Panc1 (cell line): ENCODE data around the gene PPARGC1A. TPM values are rescaled to one million over a fixed set of nuclear protein-coding genes. Genes with fewer than 3 reads are reported as not detected.

Experiments used
- ATAC-seq: fragments of 200-7000 bp; cut with Tn5 transposase; 2 replicates; pipeline ENCODE4 v1.9.1; 2020; ENCODE audit warnings: mild to moderate bottlenecking, moderate library complexity
- BruUV-seq: library from RNA; stranded (reverse); fragments of 400-500 nt; replicated peaks from 2 replicates; lab custom pipeline; 2021; lab: Mats Ljungman, UMichigan
- CTCF ChIA-PET: fragments of 300-600 bp; sonication (Branson Sonifier 250); formaldehyde crosslinking; loops from one replicate; lab custom pipeline; 2022; ENCODE audit warnings: antibody characterized with exemption; lab: Charles Lee
- POLR2A ChIA-PET: fragments of 300-600 bp; sonication (Branson Sonifier 250); formaldehyde crosslinking; loops from one replicate; lab custom pipeline; 2022; ENCODE audit warnings: antibody characterized with exemption; lab: Charles Lee
- DNase-seq: peaks from one replicate; pipeline ENCODE4 v3.0.0-alpha.2; 2010; ENCODE audit warnings: low read depth, low spot score
- H3K27ac ChIP-seq: 2 replicates; pipeline ENCODE4 v1.5.1; 2011; ENCODE audit warnings: mild to moderate bottlenecking, low read length, inconsistent platforms
- H3K27me3 ChIP-seq: fragments of 200-500 bp; sonication (Bioruptor generic); 2 replicates; pipeline ENCODE4 v1.6.0; 2014; ENCODE audit warnings: low read length, inconsistent platforms; ENCODE audit not compliant: control insufficient read depth, insufficient read depth
- H3K36me3 ChIP-seq: fragments of 200-500 bp; sonication (Bioruptor generic); 2 replicates; pipeline ENCODE4 v1.5.1; 2014; ENCODE audit warnings: inconsistent platforms, mild to moderate bottlenecking, low read length, moderate library complexity; ENCODE audit not compliant: control insufficient read depth, insufficient read depth
- H3K4me1 ChIP-seq: 2 replicates; pipeline ENCODE4 v1.5.1; 2011; ENCODE audit warnings: inconsistent platforms, mild to moderate bottlenecking, low read length, moderate library complexity; ENCODE audit not compliant: control insufficient read depth, insufficient read depth
- H3K4me3 ChIP-seq, 2 experiments: 2 replicates each; pipeline ENCODE4 v1.5.1; 2011 to 2012; ENCODE audit warnings: low read depth in 2 of 2, low read length in 2 of 2, mild to moderate bottlenecking in 2 of 2, inconsistent platforms in 1 of 2, moderate library complexity in 1 of 2
- H3K9me3 ChIP-seq: fragments of 200-500 bp; sonication (Bioruptor generic); 2 replicates; pipeline ENCODE4 v1.5.1; 2014; ENCODE audit warnings: low read depth, mild to moderate bottlenecking, inconsistent platforms, low read length, moderate library complexity; ENCODE audit not compliant: control insufficient read depth, insufficient read depth
- POLR2AphosphoS5 ChIP-seq: IDR thresholded peaks from 2 replicates; pipeline ENCODE4 v1.6.1; 2012; ENCODE audit warnings: mild to moderate bottlenecking, low read depth, low read length, moderate library complexity
- SIN3A ChIP-seq: IDR thresholded peaks from 2 replicates; pipeline ENCODE4 v1.6.1; 2012; ENCODE audit warnings: low read depth, mild to moderate bottlenecking, low read length, moderate library complexity, borderline replicate concordance; ENCODE audit not compliant: insufficient read depth
- TCF7L2 ChIP-seq: IDR thresholded peaks from 2 replicates; pipeline ENCODE4 v1.6.1; 2011; ENCODE audit warnings: mild to moderate bottlenecking, low read depth, low read length, inconsistent platforms
- in situ Hi-C: cut with HindIII; loops from 2 replicates; pipeline ENCODE4 v1.10.0; 2016; ENCODE audit warnings: low sequenced_read_pairs, low pct_unique_long_range_greater_than_20kb
- intact Hi-C: fragments of 100-400 bp; cut with micrococcal nuclease; formaldehyde crosslinking; loops from one replicate; pipeline ENCODE4 v1.10.0; 2022; ENCODE audit not compliant: unreplicated experiment
- total RNA-seq: library from RNA; stranded (reverse); gene quantifications from one replicate; pipeline ENCODE4 v1.2.1, GENCODE V29; 2021; ENCODE audit not compliant: unreplicated experiment
- TF ChIP-seq, protein P1 (sequence below), 2 experiments: IDR thresholded peaks; 2 replicates each; pipeline ENCODE4 v1.6.1; 2011 to 2012; ENCODE audit warnings: low read depth in 2 of 2, control low read depth in 1 of 2, low read length in 1 of 2, mild to moderate bottlenecking in 1 of 2, moderate library complexity in 1 of 2; ENCODE audit not compliant: insufficient read depth in 1 of 2
- TF ChIP-seq, protein P2 (sequence below): fragments of 450-650 bp; IDR thresholded peaks from 2 replicates; pipeline ENCODE4 v1.5.1; 2017; ENCODE audit warnings: mild to moderate bottlenecking

PPARGC1A gene
- total RNA-seq, 1 experiment from 2014 or later = 0.59 TPM

DNA sequence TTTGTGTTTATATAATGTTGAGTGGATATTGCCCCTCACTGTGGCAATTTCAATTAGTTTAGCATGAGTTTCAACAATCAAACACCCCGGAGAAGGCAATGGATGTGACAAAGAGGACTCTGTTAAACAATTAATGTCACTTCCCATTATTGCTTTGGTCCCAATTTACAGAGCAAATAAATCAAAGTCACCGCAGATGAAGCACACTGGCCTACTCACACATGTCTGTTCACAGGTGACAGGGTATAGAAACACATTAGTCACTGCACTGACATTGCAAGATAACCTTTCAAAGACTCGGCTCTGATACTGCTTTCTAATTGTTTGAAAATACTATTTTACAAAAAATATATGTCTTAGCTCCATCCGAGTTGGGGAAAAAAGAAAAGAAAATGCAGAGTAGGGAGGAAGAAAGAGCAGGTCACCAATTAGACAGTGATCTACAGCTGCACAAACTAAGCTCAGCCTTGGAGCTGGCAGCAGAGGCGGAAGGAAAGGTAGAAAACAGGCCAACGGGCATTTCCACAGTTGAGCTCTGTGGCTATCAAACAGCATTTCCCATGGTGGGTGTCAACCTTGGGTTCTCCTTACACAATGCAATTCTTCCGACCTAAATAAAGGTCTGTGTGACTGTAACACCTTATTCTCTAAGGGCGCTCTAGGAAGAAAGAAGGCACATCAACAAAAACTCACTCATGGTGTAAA lies 53.9 kb downstream of the PPARGC1A start:
- CTCF ChIA-PET = no interaction called here

DNA sequence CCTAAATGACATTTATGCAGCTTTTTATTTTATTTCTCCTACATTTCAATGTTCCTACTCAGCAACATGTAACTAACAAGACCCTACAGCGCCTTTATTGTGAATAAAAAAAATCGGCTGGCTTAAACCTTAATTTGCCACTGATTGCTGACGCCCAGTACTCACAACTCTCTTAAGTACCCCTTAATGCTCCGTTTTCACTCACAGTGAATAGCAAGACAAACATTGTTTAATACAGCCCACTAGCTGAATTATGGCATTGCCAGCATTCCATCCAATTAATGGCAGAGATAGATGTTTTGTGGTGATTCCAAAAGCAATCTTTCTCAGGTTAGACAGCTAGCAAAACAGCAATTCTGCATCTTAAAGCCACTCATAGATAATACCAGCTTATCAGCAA lies 61.1 kb downstream of the PPARGC1A start:
- H3K4me3 ChIP-seq = no peak overlapping the region
- no peak overlapping the region for H3K27ac ChIP-seq
- intact Hi-C loops = no loop called here
- CTCF ChIA-PET = interaction anchor here (0.6 kb wide), 1 partner anchor 261 kb away, joined by 3 read pairs; no protein-coding TSS in a partner anchor
- H3K4me1 ChIP-seq = no peaks in the 10 kb centered on the region
- TF ChIP-seq, protein P1, sequence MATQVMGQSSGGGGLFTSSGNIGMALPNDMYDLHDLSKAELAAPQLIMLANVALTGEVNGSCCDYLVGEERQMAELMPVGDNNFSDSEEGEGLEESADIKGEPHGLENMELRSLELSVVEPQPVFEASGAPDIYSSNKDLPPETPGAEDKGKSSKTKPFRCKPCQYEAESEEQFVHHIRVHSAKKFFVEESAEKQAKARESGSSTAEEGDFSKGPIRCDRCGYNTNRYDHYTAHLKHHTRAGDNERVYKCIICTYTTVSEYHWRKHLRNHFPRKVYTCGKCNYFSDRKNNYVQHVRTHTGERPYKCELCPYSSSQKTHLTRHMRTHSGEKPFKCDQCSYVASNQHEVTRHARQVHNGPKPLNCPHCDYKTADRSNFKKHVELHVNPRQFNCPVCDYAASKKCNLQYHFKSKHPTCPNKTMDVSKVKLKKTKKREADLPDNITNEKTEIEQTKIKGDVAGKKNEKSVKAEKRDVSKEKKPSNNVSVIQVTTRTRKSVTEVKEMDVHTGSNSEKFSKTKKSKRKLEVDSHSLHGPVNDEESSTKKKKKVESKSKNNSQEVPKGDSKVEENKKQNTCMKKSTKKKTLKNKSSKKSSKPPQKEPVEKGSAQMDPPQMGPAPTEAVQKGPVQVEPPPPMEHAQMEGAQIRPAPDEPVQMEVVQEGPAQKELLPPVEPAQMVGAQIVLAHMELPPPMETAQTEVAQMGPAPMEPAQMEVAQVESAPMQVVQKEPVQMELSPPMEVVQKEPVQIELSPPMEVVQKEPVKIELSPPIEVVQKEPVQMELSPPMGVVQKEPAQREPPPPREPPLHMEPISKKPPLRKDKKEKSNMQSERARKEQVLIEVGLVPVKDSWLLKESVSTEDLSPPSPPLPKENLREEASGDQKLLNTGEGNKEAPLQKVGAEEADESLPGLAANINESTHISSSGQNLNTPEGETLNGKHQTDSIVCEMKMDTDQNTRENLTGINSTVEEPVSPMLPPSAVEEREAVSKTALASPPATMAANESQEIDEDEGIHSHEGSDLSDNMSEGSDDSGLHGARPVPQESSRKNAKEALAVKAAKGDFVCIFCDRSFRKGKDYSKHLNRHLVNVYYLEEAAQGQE (IDR thresholded peaks at IDR 0.05; ENCODE audit: insufficient read depth in 1 of 2, low read depth in 2 of 2, low read length in 1 of 2) = no peak
- TF ChIP-seq TCF7L2 = no peak
- TF ChIP-seq, protein P2, sequence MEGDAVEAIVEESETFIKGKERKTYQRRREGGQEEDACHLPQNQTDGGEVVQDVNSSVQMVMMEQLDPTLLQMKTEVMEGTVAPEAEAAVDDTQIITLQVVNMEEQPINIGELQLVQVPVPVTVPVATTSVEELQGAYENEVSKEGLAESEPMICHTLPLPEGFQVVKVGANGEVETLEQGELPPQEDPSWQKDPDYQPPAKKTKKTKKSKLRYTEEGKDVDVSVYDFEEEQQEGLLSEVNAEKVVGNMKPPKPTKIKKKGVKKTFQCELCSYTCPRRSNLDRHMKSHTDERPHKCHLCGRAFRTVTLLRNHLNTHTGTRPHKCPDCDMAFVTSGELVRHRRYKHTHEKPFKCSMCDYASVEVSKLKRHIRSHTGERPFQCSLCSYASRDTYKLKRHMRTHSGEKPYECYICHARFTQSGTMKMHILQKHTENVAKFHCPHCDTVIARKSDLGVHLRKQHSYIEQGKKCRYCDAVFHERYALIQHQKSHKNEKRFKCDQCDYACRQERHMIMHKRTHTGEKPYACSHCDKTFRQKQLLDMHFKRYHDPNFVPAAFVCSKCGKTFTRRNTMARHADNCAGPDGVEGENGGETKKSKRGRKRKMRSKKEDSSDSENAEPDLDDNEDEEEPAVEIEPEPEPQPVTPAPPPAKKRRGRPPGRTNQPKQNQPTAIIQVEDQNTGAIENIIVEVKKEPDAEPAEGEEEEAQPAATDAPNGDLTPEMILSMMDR = no peak
- DNase-seq = no peak
- no peaks in the 10 kb centered on the region for H3K9me3 ChIP-seq
- no TSS peak for BruUV-seq
- ATAC-seq = no peak
- in situ Hi-C loops = no loop called here
- POLR2A ChIA-PET = no interaction called here
- no peaks in the 10 kb centered on the region for H3K36me3 ChIP-seq
- no peaks in the 10 kb centered on the region for H3K27me3 ChIP-seq

More for the DNA sequence above, 53.9 kb downstream of the PPARGC1A start:
- H3K4me1 ChIP-seq = no peaks in the 10 kb centered on the region
- no peak overlapping the region for H3K27ac ChIP-seq
- intact Hi-C loops = no loop called here
- BruUV-seq = no TSS peak
- DNase-seq = no peak
- POLR2A ChIA-PET = interaction anchor here (0.6 kb wide), 1 partner anchor 707 kb away, joined by 3 read pairs; no protein-coding TSS in a partner anchor
- H3K4me3 ChIP-seq = no peak overlapping the region
- no peak for ATAC-seq
- H3K27me3 ChIP-seq = no peaks in the 10 kb centered on the region
- no peaks in the 10 kb centered on the region for H3K36me3 ChIP-seq
- H3K9me3 ChIP-seq = no peaks in the 10 kb centered on the region
- in situ Hi-C loops = no loop called here
- TF ChIP-seq, protein P1 (IDR thresholded peaks at IDR 0.05; ENCODE audit: insufficient read depth in 1 of 2, low read depth in 2 of 2, low read length in 1 of 2) = no peak
- no peak for TF ChIP-seq SIN3A
- TF ChIP-seq TCF7L2 = no peak
- TF ChIP-seq, protein P2 = no peak
- TF ChIP-seq POLR2AphosphoS5 = no peak
